Calu3 (cell line): ENCODE results near the gene XRCC2. TPM values are rescaled to one million over a fixed set of nuclear protein-coding genes. Genes with fewer than 3 reads are reported as not detected.

ENCODE experiments used
- BruUV-seq: library from RNA; stranded (reverse); fragments of 400-500 nt; replicated peaks from 2 replicates; lab custom pipeline; 2021; lab: Mats Ljungman, UMichigan
- CTCF ChIA-PET: fragments of 300-600 bp; sonication (Branson Sonifier 250); formaldehyde crosslinking; loops from one replicate; lab custom pipeline; 2022; ENCODE audit warnings: antibody characterized with exemption; lab: Charles Lee
- DNase-seq: peaks from one replicate; pipeline ENCODE4 v3.0.0; 2022
- H3K27ac Mint-ChIP-seq: one replicate; pipeline ENCODE4 v1.8.0; 2022; ENCODE audit warnings: mixed read lengths; ENCODE audit not compliant: unreplicated experiment
- H3K27me3 Mint-ChIP-seq: one replicate; pipeline ENCODE4 v1.8.0; 2022; ENCODE audit warnings: mixed read lengths; ENCODE audit not compliant: unreplicated experiment
- H3K36me3 Mint-ChIP-seq: one replicate; pipeline ENCODE4 v1.8.0; 2022; ENCODE audit warnings: mild to moderate bottlenecking, moderate library complexity, mixed read lengths; ENCODE audit not compliant: insufficient read depth, unreplicated experiment
- H3K4me1 Mint-ChIP-seq: one replicate; pipeline ENCODE4 v1.8.0; 2022; ENCODE audit warnings: mild to moderate bottlenecking, low read depth, mixed read lengths; ENCODE audit not compliant: unreplicated experiment
- H3K4me3 Mint-ChIP-seq: one replicate; pipeline ENCODE4 v1.8.0; 2022; ENCODE audit warnings: mild to moderate bottlenecking, low read depth, moderate library complexity, mixed read lengths; ENCODE audit not compliant: unreplicated experiment
- H3K9me3 Mint-ChIP-seq: one replicate; pipeline ENCODE4 v1.8.0; 2022; ENCODE audit warnings: low read depth, mixed read lengths; ENCODE audit not compliant: unreplicated experiment
- intact Hi-C: fragments of 100-400 bp; cut with micrococcal nuclease; formaldehyde crosslinking; loops from one replicate; pipeline ENCODE4 v1.10.0; 2022; ENCODE audit not compliant: unreplicated experiment
- total RNA-seq: library from RNA; stranded (reverse); gene quantifications from 2 replicates; pipeline ENCODE4 v1.2.3, GENCODE V29; 2022
- TF ChIP-seq, protein P1 (sequence below): fragments of 200-600 bp; IDR thresholded peaks from one replicate; pipeline ENCODE4 v1.8.0; 2022; ENCODE audit warnings: antibody characterized with exemption; ENCODE audit not compliant: unreplicated experiment

XRCC2 gene
- total RNA-seq, 1 experiment from 2014 or later = 23.1 TPM

DNA sequence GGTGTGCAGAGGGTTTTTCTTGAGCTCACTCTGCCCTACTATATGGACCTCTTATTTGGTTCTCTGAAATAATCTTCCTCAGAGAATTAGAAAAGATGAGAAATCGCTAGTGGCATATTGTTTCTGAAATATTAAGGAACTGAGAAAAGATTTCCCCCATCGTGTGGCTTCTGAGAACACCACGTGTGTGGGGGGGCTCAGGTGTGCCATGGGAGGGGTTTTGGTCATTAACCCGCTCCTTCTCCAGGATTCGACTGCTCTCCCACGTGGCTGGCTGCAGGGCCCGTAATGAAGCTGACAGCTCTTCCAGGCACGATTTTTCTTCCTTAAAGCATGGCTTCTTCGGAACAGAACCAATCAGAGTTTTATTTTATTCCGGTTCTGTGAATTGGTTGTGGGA is 67.7 kb downstream of the XRCC2 start:
- H3K27me3 Mint-ChIP-seq = no peaks in the 10 kb centered on the region
- no peaks in the 10 kb centered on the region for H3K36me3 Mint-ChIP-seq
- H3K9me3 Mint-ChIP-seq = no peaks in the 10 kb centered on the region
- H3K4me1 Mint-ChIP-seq = no peaks in the 10 kb centered on the region
- BruUV-seq = no TSS peak
- intact Hi-C loops = no loop called here
- CTCF ChIA-PET = no interaction called here
- H3K4me3 Mint-ChIP-seq = no peak overlapping the region
- DNase-seq = no peak
- TF ChIP-seq, protein P1, sequence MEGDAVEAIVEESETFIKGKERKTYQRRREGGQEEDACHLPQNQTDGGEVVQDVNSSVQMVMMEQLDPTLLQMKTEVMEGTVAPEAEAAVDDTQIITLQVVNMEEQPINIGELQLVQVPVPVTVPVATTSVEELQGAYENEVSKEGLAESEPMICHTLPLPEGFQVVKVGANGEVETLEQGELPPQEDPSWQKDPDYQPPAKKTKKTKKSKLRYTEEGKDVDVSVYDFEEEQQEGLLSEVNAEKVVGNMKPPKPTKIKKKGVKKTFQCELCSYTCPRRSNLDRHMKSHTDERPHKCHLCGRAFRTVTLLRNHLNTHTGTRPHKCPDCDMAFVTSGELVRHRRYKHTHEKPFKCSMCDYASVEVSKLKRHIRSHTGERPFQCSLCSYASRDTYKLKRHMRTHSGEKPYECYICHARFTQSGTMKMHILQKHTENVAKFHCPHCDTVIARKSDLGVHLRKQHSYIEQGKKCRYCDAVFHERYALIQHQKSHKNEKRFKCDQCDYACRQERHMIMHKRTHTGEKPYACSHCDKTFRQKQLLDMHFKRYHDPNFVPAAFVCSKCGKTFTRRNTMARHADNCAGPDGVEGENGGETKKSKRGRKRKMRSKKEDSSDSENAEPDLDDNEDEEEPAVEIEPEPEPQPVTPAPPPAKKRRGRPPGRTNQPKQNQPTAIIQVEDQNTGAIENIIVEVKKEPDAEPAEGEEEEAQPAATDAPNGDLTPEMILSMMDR = no peak
- no peak overlapping the region for H3K27ac Mint-ChIP-seq

DNA sequence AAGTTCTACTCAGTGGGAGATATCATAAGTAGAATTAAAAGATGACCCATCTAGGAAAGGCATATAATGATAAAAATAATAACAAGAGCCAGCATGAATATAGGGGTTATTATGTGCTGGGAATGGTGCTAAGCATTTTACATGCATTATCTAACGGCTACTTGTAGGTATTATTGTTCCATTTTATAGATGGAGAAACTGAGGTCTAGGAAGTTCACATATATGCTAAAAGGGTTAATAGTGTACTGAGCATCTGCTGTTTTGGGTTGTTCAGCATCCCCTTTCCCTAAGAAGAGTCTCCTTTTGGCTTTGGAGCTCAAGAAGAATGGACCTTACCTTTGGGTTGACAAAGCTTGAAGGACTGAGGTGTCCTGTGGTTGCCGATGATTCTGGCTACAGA is 68.9 kb downstream of the XRCC2 start:
- intact Hi-C loops = no loop called here
- no peaks in the 10 kb centered on the region for H3K4me1 Mint-ChIP-seq
- CTCF ChIA-PET = no interaction called here
- H3K27me3 Mint-ChIP-seq = no peaks in the 10 kb centered on the region
- H3K9me3 Mint-ChIP-seq = no peaks in the 10 kb centered on the region
- TF ChIP-seq, protein P1 = no peak
- no peaks in the 10 kb centered on the region for H3K36me3 Mint-ChIP-seq
- no peak overlapping the region for H3K4me3 Mint-ChIP-seq
- no peak for DNase-seq
- H3K27ac Mint-ChIP-seq = no peak overlapping the region
- no TSS peak for BruUV-seq

DNA sequence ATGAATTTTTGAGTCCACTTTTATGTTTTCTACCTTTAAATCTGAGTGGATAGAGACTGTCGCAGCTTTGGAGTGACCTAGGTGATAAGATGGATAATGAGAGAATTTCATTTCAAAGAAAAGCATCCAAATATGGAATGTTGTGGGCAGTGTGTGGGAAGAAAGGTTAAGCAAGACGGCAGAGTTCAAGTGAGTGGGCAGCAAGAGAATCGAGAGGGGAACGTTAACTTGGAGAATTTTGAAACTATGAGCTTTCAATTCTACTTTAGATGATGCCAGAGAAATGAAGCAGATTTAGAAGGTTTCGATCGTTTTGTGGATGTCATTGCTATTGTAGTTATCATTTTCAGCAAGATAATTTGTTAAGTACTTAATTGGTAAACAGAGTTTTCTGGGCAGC is 73.0 kb downstream of the XRCC2 start:
- Mint-ChIP-seq H3K4me1 (no peaks in the 10 kb centered on the region), H3K27me3 (no peaks in the 10 kb centered on the region), H3K9me3 (no peaks in the 10 kb centered on the region), H3K4me3 (no peak overlapping the region), H3K36me3 (no peaks in the 10 kb centered on the region), H3K27ac (no peak overlapping the region)
- DNase-seq = no peak
- no TSS peak for BruUV-seq
- TF ChIP-seq, protein P1 = no peak
- intact Hi-C loops = no loop called here
- CTCF ChIA-PET = no interaction called here

DNA sequence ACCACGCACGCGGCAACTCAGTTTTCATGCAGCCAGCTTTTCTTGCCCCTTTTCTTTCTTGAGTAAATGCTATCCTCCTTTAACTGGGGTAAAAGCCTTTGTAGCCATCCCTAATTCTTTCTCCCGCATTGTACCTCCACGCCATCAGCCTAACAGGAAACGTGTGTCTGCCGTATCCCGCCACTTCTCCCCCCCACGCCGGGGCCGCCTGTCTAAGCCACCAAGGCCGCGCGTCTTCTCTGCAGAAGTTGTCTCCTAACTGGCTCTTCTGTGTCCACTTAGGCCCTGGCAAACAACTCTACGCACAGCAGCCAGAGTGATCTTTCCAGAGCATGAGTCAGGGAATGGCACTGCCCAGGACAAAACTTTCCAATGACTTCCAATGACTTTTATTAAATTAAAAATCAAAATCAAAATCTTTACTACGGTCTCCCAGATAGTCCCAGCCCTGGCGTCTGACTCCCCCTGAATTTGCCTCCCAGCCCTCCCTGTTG is 74.6 kb downstream of the XRCC2 start:
- no peaks in the 10 kb centered on the region for H3K4me1 Mint-ChIP-seq
- no peaks in the 10 kb centered on the region for H3K36me3 Mint-ChIP-seq
- no peak for DNase-seq
- CTCF ChIA-PET = no interaction called here
- BruUV-seq = no TSS peak
- intact Hi-C loops = no loop called here
- no peak overlapping the region for H3K27ac Mint-ChIP-seq
- no peak overlapping the region for H3K4me3 Mint-ChIP-seq
- TF ChIP-seq, protein P1 = no peak
- H3K27me3 Mint-ChIP-seq = no peaks in the 10 kb centered on the region
- H3K9me3 Mint-ChIP-seq = no peaks in the 10 kb centered on the region
